Measurements from ENCODE around the gene DNAH11. TPM values are rescaled to one million over a fixed set of nuclear protein-coding genes. Genes with fewer than 3 reads are reported as not detected.
A peak's percentile ranks its signal among the peaks of the same experiment; 100 is the strongest.

The DNAH11 gene
- total and polyA plus RNA-seq, 4 donors = 7.5 to 16.8 (median 7.7) TPM

GRCh38 chr7:21749378-21749777 is 206.5 kb downstream of the DNAH11 start:
- no peaks in the 10 kb centered on the region for H3K4me1 ChIP-seq (ENCODE audit: control insufficient read depth, insufficient read depth, low read length)
- no peak overlapping the region for H3K27ac ChIP-seq (ENCODE audit: low read depth, low read length)
- H3K4me3 ChIP-seq (ENCODE audit: low read depth, low read length) = no peak overlapping the region
- no peak for DNase-seq (ENCODE audit: low read depth in 4 of 6, low spot score in 6 of 6)
- H3K9me3 ChIP-seq (ENCODE audit: control insufficient read depth, insufficient read depth, low read length) = no peaks in the 10 kb centered on the region
- H3K36me3 ChIP-seq (ENCODE audit: control insufficient read depth, insufficient read depth, low read length) = no peaks in the 10 kb centered on the region
- H3K27me3 ChIP-seq (ENCODE audit: control insufficient read depth, insufficient read depth, low read length) = no peaks in the 10 kb centered on the region
- 71% methylated on average over 4 of the region's 9 CpGs for WGBS (ENCODE audit: insufficient coverage)

- Histone ChIP-seq H3K4me1 (ENCODE audit: control insufficient read depth, insufficient read depth, low read length) (no peaks in the 10 kb centered on the region), H3K36me3 (ENCODE audit: control insufficient read depth, insufficient read depth, low read length) (no peaks in the 10 kb centered on the region), H3K4me3 (ENCODE audit: low read depth, low read length) (no peak overlapping the region), H3K9me3 (ENCODE audit: control insufficient read depth, insufficient read depth, low read length) (no peaks in the 10 kb centered on the region), H3K27ac (ENCODE audit: low read depth, low read length) (no peak overlapping the region), H3K27me3 (ENCODE audit: control insufficient read depth, insufficient read depth, low read length) (peaks cover 4% of the 10 kb centered on the region)
- no CpG with 5 or more reads among the region's 3 CpGs for WGBS (ENCODE audit: insufficient coverage)
- no peak for DNase-seq (ENCODE audit: low read depth in 4 of 6, low spot score in 6 of 6)
Measured at GRCh38 chr7:21753071-21753470, 210.2 kb downstream of the DNAH11 start.

- peaks cover 4% of the 10 kb centered on the region for H3K27me3 ChIP-seq (ENCODE audit: control insufficient read depth, insufficient read depth, low read length)
- no peak overlapping the region for H3K4me3 ChIP-seq (ENCODE audit: low read depth, low read length)
- WGBS (ENCODE audit: insufficient coverage) = 63% methylated on average over 2 of the region's 3 CpGs
Measured at GRCh38 chr7:21754963-21755362, 212.1 kb downstream of the DNAH11 start.

GRCh38 chr7:21757537-21758282 is 214.9 kb downstream of the DNAH11 start:
- H3K36me3 ChIP-seq (ENCODE audit: control insufficient read depth, insufficient read depth, low read length) = no peaks in the 10 kb centered on the region
- no peaks in the 10 kb centered on the region for H3K9me3 ChIP-seq (ENCODE audit: control insufficient read depth, insufficient read depth, low read length)
- no peaks in the 10 kb centered on the region for H3K4me1 ChIP-seq (ENCODE audit: control insufficient read depth, insufficient read depth, low read length)
- no peak for DNase-seq (ENCODE audit: low read depth in 4 of 6, low spot score in 6 of 6)
- no peak overlapping the region for H3K4me3 ChIP-seq (ENCODE audit: low read depth, low read length)
- H3K27me3 ChIP-seq (ENCODE audit: control insufficient read depth, insufficient read depth, low read length) = peaks cover 4% of the 10 kb centered on the region
- H3K27ac ChIP-seq (ENCODE audit: low read depth, low read length) = no peak overlapping the region
- WGBS (ENCODE audit: insufficient coverage) = 80% methylated on average over 8 of the region's 11 CpGs

More at GRCh38 chr7:21754963-21755362, 212.1 kb downstream of the DNAH11 start:
- DNase-seq (ENCODE audit: low read depth in 4 of 6, low spot score in 6 of 6) = no peak
- Histone ChIP-seq H3K36me3 (ENCODE audit: control insufficient read depth, insufficient read depth, low read length) (no peaks in the 10 kb centered on the region), H3K27ac (ENCODE audit: low read depth, low read length) (no peak overlapping the region), H3K9me3 (ENCODE audit: control insufficient read depth, insufficient read depth, low read length) (no peaks in the 10 kb centered on the region), H3K4me1 (ENCODE audit: control insufficient read depth, insufficient read depth, low read length) (no peaks in the 10 kb centered on the region)

GRCh38 chr7:21758286-21758685 is 215.4 kb downstream of the DNAH11 start:
- Histone ChIP-seq H3K4me3 (ENCODE audit: low read depth, low read length) (no peak overlapping the region), H3K27me3 (ENCODE audit: control insufficient read depth, insufficient read depth, low read length) (peaks cover 4% of the 10 kb centered on the region), H3K36me3 (ENCODE audit: control insufficient read depth, insufficient read depth, low read length) (no peaks in the 10 kb centered on the region), H3K27ac (ENCODE audit: low read depth, low read length) (no peak overlapping the region), H3K9me3 (ENCODE audit: control insufficient read depth, insufficient read depth, low read length) (no peaks in the 10 kb centered on the region), H3K4me1 (ENCODE audit: control insufficient read depth, insufficient read depth, low read length) (no peaks in the 10 kb centered on the region)
- WGBS (ENCODE audit: insufficient coverage) = no CpG with 5 or more reads among the region's 3 CpGs
- no peak for DNase-seq (ENCODE audit: low read depth in 4 of 6, low spot score in 6 of 6)

GRCh38 chr7:21762469-21762868 is 219.6 kb downstream of the DNAH11 start:
- H3K36me3 ChIP-seq (ENCODE audit: control insufficient read depth, insufficient read depth, low read length) = no peaks in the 10 kb centered on the region
- no peak for DNase-seq (ENCODE audit: low read depth in 4 of 6, low spot score in 6 of 6)
- no peaks in the 10 kb centered on the region for H3K4me1 ChIP-seq (ENCODE audit: control insufficient read depth, insufficient read depth, low read length)
- WGBS (ENCODE audit: insufficient coverage) = no CpG with 5 or more reads among the region's 1 CpG
- H3K9me3 ChIP-seq (ENCODE audit: control insufficient read depth, insufficient read depth, low read length) = no peaks in the 10 kb centered on the region
- peaks cover 11% of the 10 kb centered on the region for H3K27me3 ChIP-seq (ENCODE audit: control insufficient read depth, insufficient read depth, low read length)
- no peak overlapping the region for H3K27ac ChIP-seq (ENCODE audit: low read depth, low read length)
- H3K4me3 ChIP-seq (ENCODE audit: low read depth, low read length) = no peak overlapping the region

GRCh38 chr7:21763818-21764217 is 221.0 kb downstream of the DNAH11 start:
- Histone ChIP-seq H3K36me3 (ENCODE audit: control insufficient read depth, insufficient read depth, low read length) (no peaks in the 10 kb centered on the region), H3K4me3 (ENCODE audit: low read depth, low read length) (no peak overlapping the region), H3K27ac (ENCODE audit: low read depth, low read length) (no peak overlapping the region), H3K9me3 (ENCODE audit: control insufficient read depth, insufficient read depth, low read length) (no peaks in the 10 kb centered on the region), H3K27me3 (ENCODE audit: control insufficient read depth, insufficient read depth, low read length) (peaks cover 12% of the 10 kb centered on the region), H3K4me1 (ENCODE audit: control insufficient read depth, insufficient read depth, low read length) (no peaks in the 10 kb centered on the region)
- DNase-seq (ENCODE audit: low read depth in 4 of 6, low spot score in 6 of 6) = no peak
- 100% methylated on average over 1 of the region's 4 CpGs for WGBS (ENCODE audit: insufficient coverage)

- WGBS (ENCODE audit: insufficient coverage) = no CpG with 5 or more reads among the region's 2 CpGs
- Histone ChIP-seq H3K9me3 (ENCODE audit: control insufficient read depth, insufficient read depth, low read length) (no peaks in the 10 kb centered on the region), H3K4me1 (ENCODE audit: control insufficient read depth, insufficient read depth, low read length) (peaks cover 2% of the 10 kb centered on the region), H3K27ac (ENCODE audit: low read depth, low read length) (no peak overlapping the region), H3K36me3 (ENCODE audit: control insufficient read depth, insufficient read depth, low read length) (no peaks in the 10 kb centered on the region), H3K4me3 (ENCODE audit: low read depth, low read length) (no peak overlapping the region), H3K27me3 (ENCODE audit: control insufficient read depth, insufficient read depth, low read length) (peaks cover 18% of the 10 kb centered on the region)
- DNase-seq (ENCODE audit: low read depth in 4 of 6, low spot score in 6 of 6) = no peak
Measured at GRCh38 chr7:21766218-21766617, 223.4 kb downstream of the DNAH11 start.

GRCh38 chr7:21767300-21767900 is 224.6 kb downstream of the DNAH11 start:
- Histone ChIP-seq H3K27me3 (ENCODE audit: control insufficient read depth, insufficient read depth, low read length) (peaks cover 19% of the 10 kb centered on the region), H3K36me3 (ENCODE audit: control insufficient read depth, insufficient read depth, low read length) (no peaks in the 10 kb centered on the region), H3K27ac (ENCODE audit: low read depth, low read length) (no peak overlapping the region), H3K4me3 (ENCODE audit: low read depth, low read length) (no peak overlapping the region), H3K9me3 (ENCODE audit: control insufficient read depth, insufficient read depth, low read length) (no peaks in the 10 kb centered on the region), H3K4me1 (ENCODE audit: control insufficient read depth, insufficient read depth, low read length) (peaks cover 3% of the 10 kb centered on the region)
- 0% methylated on average over 2 of the region's 6 CpGs for WGBS (ENCODE audit: insufficient coverage)
- peak in 4 of 6 donors; percentile 49 to 96 (median 65) for DNase-seq (ENCODE audit: low read depth in 4 of 6, low spot score in 6 of 6)

- Histone ChIP-seq H3K36me3 (ENCODE audit: control insufficient read depth, insufficient read depth, low read length) (no peaks in the 10 kb centered on the region), H3K4me1 (ENCODE audit: control insufficient read depth, insufficient read depth, low read length) (peaks cover 3% of the 10 kb centered on the region), H3K9me3 (ENCODE audit: control insufficient read depth, insufficient read depth, low read length) (no peaks in the 10 kb centered on the region), H3K27ac (ENCODE audit: low read depth, low read length) (no peak overlapping the region), H3K27me3 (ENCODE audit: control insufficient read depth, insufficient read depth, low read length) (peaks cover 19% of the 10 kb centered on the region), H3K4me3 (ENCODE audit: low read depth, low read length) (no peak overlapping the region)
- 63% methylated on average over 3 of the region's 5 CpGs for WGBS (ENCODE audit: insufficient coverage)
- DNase-seq (ENCODE audit: low read depth in 4 of 6, low spot score in 6 of 6) = no peak
Measured at GRCh38 chr7:21768279-21768678, 225.4 kb downstream of the DNAH11 start.

Data from spinal cord (tissue), 10 donors.